ENCODE data around the gene SMYD3. TPM values are rescaled to one million over a fixed set of nuclear protein-coding genes. Genes with fewer than 3 reads are reported as not detected.

Gene SMYD3
- total RNA-seq, 1 donor from 2014 or later: 27.2 TPM

- no peak for DNase-seq
- H3K4me3 ChIP-seq: no peak overlapping the region
- intact Hi-C loops (cut with DNase I): no loop called here
- no peak for ATAC-seq
- H3K36me3 ChIP-seq: no peaks in the 10 kb centered on the region
- H3K9me3 ChIP-seq: no peaks in the 10 kb centered on the region
- no peaks in the 10 kb centered on the region for H3K27me3 ChIP-seq
- no peak for TF ChIP-seq CTCF (IDR thresholded peaks at IDR 0.05)
- no peaks in the 10 kb centered on the region for H3K4me1 ChIP-seq
- H3K27ac ChIP-seq: no peak overlapping the region
Observed at GRCh38 chr1:246083416-246083815, 423.7 kb downstream of the SMYD3 start.

- Histone ChIP-seq H3K4me1 (no peaks in the 10 kb centered on the region), H3K9me3 (no peaks in the 10 kb centered on the region), H3K27ac (no peak overlapping the region), H3K4me3 (no peak overlapping the region), H3K36me3 (no peaks in the 10 kb centered on the region), H3K27me3 (no peaks in the 10 kb centered on the region)
- intact Hi-C loops (cut with DNase I): no loop called here
- DNase-seq (no peak), ATAC-seq (no peak)
- no peak for TF ChIP-seq CTCF (IDR thresholded peaks at IDR 0.05)
Observed at GRCh38 chr1:246081856-246082668, 425.0 kb downstream of the SMYD3 start.

- DNase-seq: no peak
Observed at GRCh38 chr1:246081138-246081702, 425.9 kb downstream of the SMYD3 start.

GRCh38 chr1:246080031-246080430 lies 427.0 kb downstream of the SMYD3 start:
- no peak overlapping the region for H3K27ac ChIP-seq
- no peaks in the 10 kb centered on the region for H3K4me1 ChIP-seq
- H3K27me3 ChIP-seq: no peaks in the 10 kb centered on the region
- no peak for TF ChIP-seq CTCF (IDR thresholded peaks at IDR 0.05)
- intact Hi-C loops (cut with DNase I): no loop called here
- ATAC-seq (no peak), DNase-seq (no peak)
- H3K36me3 ChIP-seq: no peaks in the 10 kb centered on the region
- no peak overlapping the region for H3K4me3 ChIP-seq
- no peaks in the 10 kb centered on the region for H3K9me3 ChIP-seq

More at GRCh38 chr1:246081138-246081702, 425.9 kb downstream of the SMYD3 start:
- no peaks in the 10 kb centered on the region for H3K4me1 ChIP-seq
- TF ChIP-seq CTCF (IDR thresholded peaks at IDR 0.05): no peak
- ATAC-seq: no peak
- no peaks in the 10 kb centered on the region for H3K27me3 ChIP-seq
- H3K36me3 ChIP-seq: no peaks in the 10 kb centered on the region
- H3K4me3 ChIP-seq: no peak overlapping the region
- H3K9me3 ChIP-seq: no peaks in the 10 kb centered on the region
- no peak overlapping the region for H3K27ac ChIP-seq
- intact Hi-C loops (cut with DNase I): no loop called here

- no peak overlapping the region for H3K27ac ChIP-seq
- H3K27me3 ChIP-seq: no peaks in the 10 kb centered on the region
- no peaks in the 10 kb centered on the region for H3K9me3 ChIP-seq
- ATAC-seq (no peak), DNase-seq (no peak)
- intact Hi-C loops (cut with DNase I): no loop called here
- H3K4me1 ChIP-seq: no peaks in the 10 kb centered on the region
- H3K36me3 ChIP-seq: no peaks in the 10 kb centered on the region
- no peak overlapping the region for H3K4me3 ChIP-seq
- no peak for TF ChIP-seq CTCF (IDR thresholded peaks at IDR 0.05)
Observed at GRCh38 chr1:246078888-246079252, 428.2 kb downstream of the SMYD3 start.
